ENCODE data around the gene GATC.

GATC gene, protein sequence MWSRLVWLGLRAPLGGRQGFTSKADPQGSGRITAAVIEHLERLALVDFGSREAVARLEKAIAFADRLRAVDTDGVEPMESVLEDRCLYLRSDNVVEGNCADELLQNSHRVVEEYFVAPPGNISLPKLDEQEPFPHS

GRCh38 chr12:120445911-120446843 lies at the start of gene GATC, which contains the start of gene TRIAP1:
TSS of gene GATC (plus strand) at chr12:120446444. CDS start at chr12:120446481, 37 bp downstream.
TSS of gene TRIAP1 (minus strand) at chr12:120446384. CDS start at chr12:120446372, 12 bp downstream.
- FAIRE-seq = no peak

DNA sequence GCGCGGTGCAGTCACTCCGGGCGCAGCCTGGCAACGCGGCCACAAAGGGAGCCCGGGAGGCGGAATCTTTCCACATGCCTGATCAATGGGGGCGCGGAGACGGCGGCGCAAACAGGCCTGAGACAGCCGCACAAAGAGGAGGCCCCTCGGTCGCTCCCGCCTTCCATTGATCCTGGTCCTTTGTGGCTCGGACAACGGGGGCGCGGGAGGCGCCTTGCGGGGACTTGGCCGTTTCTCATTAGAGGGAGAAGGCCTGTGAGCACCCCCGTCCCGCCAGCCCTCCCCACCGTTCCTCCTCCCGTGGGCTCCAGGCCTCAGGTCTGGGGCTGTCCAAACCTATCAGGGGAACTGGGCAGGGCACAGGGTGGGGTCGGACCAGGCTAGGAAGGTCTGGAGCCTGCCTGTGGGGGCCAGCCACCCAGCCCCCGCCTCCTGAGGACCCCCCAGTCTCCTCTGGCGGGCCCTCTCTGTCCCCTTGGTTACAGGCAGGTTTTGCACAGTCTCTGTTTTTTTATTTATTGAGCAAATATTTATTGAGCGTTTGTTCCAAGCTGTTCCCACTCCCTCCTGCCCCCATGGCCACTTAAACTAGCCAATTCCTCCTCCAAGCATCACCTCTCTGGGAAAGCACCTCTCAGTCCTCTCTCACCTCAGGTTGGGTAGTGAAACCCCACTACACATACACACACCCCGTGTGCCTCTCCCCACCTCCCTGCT lies 48.3 kb upstream of the GATC start:
- no peak for FAIRE-seq

DNA sequence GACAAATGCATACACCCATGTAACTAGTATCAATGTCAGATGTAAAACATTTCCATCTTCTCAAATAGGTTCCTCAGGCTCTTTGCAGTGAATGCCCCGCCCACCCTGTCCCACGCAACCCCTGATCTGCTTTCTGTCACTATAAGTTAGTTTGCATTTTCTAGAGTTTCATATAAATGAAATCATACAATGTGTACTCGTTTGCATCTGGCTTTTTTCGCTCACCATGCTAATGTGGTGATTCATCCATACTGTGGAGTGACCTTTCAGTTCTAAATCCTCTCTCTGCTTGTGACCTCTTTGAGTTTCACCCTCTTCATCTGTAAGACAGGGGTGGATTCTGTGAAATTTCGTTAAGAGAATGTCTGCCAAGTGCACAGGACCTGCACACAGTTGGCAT lies 46.7 kb upstream of the GATC start:
- no peak for FAIRE-seq

GRCh38 chr12:120402217-120402616 lies 44.0 kb upstream of the GATC start:
- no peak for FAIRE-seq

GRCh38 chr12:120403869-120404268 lies 42.4 kb upstream of the GATC start:
- FAIRE-seq = no peak

GRCh38 chr12:120404271-120404670 lies 42.0 kb upstream of the GATC start:
- FAIRE-seq = no peak

GRCh38 chr12:120406069-120406468 lies 40.2 kb upstream of the GATC start:
- no peak for FAIRE-seq

DNA sequence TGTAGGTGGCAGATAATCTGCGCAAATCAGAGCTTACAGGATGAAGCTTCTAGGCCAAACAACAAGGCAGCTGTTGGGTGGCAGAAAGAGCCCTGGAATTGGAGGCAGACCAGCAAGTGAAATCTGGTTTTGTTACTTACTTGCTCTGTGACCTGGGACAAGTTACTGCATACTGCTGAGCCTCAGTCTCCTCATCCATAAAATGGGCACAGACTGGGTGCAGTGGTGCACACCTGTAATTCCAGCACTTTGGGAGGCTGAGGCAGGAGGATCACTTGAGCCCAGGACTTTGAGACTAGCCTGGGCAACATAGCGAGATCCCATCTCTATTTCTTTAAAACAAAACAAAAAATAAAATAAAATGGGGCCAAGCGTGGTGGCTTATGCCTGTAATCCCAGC lies 39.7 kb upstream of the GATC start:
- FAIRE-seq = no peak

GRCh38 chr12:120408771-120409170 lies 37.5 kb upstream of the GATC start:
- FAIRE-seq = no peak

- FAIRE-seq = no peak
These were observed 33.8 kb upstream of the GATC start for GRCh38 chr12:120412421-120412820.

DNA sequence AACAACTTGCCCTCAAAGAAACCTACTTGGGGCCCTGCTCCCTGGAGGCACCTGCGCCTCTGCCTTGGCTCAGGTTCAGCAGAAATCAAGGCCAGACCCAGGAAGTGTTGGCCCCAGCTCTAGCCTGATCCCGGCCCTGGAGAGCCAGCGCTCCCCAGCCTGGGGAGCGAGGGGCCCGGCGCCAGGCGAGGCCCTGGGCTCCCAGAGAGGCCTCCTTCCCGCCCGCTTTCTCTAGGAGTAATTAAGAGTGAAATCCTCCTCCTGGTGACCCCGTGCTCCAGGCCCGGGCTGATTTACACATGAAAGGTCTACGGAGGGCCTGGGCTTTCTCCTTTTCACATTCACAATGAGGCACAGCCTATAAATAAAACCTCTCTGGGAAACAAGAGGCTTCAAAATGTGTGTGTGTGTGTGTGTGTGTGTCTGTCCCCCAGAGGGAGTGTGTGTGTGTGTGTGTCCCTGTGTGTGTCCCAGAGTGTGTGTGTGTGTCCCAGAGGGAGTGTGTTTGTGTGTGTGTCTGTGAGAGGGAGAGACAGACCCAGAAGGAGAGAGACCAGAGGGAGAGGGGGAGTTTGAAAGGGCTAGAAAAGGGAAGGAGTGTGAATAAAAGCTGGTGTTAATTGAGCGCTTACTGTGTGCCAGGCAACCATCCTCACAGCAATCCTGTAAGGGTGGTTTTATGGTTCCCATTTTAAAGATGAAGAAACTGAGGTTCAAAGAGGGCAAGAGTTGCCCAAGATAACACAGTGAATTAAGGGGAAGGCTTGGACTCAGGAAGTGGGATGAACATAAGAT lies 32.1 kb upstream of the GATC start:
- no peak for FAIRE-seq

- no peak for FAIRE-seq
These were observed 29.6 kb upstream of the GATC start for GRCh38 chr12:120416490-120417216.

- no peak for FAIRE-seq
These were observed 28.2 kb upstream of the GATC start for GRCh38 chr12:120417917-120418580.

DNA sequence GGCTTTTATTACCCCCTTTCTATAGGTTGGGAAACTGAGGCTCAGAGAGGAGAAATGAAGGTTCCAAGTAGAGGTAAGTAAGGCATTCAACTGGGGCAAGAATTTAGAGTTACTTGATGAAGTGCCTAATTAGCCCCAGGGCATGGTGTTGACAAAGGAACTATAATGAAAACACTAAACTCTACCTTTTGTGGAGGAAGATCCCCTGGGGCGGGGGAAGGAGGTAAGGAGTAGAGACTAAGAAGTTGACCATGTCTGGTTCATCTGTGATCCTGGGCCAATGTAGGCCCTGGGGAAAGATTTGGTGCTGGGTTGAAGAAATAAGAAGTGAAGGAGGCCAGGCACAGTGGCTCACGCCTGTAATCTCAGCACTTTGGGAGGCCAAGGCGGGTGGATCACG lies 24.5 kb upstream of the GATC start:
- FAIRE-seq = no peak

DNA sequence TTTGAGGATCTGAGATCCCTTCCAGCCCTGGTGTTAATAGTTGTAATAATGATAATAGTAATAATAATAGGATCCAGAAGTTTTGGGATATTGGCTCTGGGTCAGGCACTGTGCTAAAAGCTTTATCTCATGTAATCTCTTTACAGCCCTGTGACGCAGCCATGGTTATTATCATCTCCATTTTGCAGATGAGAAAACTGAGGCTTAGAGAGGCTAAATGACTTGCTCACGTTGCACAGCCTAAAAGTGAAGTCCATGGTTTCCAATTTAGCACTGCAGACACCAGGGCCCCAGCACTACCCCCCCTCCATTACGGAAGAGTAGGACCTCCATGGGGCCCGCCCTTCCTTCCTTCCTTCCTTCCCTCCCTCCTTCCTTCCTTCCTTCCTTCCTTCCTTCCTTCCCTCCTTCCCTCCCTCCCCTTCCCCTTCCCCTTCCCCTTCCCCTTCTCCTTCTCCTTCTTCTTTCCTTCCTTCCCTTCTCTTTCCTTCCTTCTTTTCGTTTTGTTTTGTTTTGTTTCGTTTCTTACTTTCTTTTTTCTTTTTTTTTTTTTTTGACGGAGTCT lies 23.3 kb upstream of the GATC start:
- FAIRE-seq = no peak

DNA sequence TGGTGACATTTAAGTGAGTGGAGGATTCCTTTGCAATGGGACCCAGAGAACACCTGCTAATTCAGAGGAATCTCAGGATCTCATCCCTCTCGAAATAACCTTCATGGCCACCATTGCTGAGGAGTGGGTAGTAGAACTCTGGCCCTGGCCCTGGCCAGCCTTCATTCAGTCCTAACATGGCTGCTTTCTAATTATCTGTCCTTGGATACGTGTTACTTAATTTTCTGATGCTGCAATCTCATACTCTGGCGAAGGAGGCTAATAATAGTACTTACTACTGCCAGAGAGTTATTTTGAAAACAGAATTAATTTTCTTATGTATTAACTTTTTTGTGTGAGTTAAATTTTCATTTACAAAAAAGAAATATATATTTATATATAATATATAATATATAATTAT lies 20.4 kb upstream of the GATC start:
- no peak for FAIRE-seq

- FAIRE-seq = no peak
These were observed 17.5 kb upstream of the GATC start for GRCh38 chr12:120428597-120429229.

DNA sequence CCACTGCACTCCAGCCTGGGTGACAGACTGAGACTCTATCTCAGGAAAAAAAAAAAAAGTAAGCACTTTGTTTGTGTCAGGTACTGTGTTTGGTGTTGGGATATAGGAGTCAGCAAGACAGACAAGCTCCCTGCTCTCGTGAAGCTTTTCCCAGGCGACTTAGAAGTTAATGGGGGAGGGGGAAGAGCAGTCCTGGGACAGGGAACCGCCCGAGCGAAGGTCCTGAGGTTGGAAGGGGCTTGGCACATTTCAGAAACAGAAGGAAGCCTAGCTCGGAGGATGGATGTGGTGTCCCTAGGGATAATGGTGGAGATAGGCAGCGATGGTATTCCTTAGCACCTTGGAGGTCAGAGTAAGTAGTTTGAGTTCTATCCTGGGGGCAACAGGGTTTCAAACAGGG lies 16.9 kb upstream of the GATC start:
- FAIRE-seq = no peak

- no peak for FAIRE-seq
These were observed 13.3 kb upstream of the GATC start for GRCh38 chr12:120432772-120433525.
